Measurements from ENCODE around the gene MAPK9.

MAPK9 gene

GRCh38 chr5:180316586-180316985 lies 24.7 kb upstream of the MAPK9 start:
- no peak for DNase-seq (ENCODE audit: low spot score)
- no peak for TF ChIP-seq CTCF (IDR thresholded peaks at IDR 0.05; ENCODE audit: borderline replicate concordance, control extremely low read depth, extremely low read depth, insufficient read depth, missing control alignments)
- in situ Hi-C loops (cut with MboI; ENCODE audit: low sequenced_read_pairs, unreplicated experiment) = no loop called here

GRCh38 chr5:180315762-180316212 lies 23.9 kb upstream of the MAPK9 start:
- peak; percentile 74 for DNase-seq (ENCODE audit: low spot score)
- in situ Hi-C loops (cut with MboI; ENCODE audit: low sequenced_read_pairs, unreplicated experiment) = no loop called here
- peak; percentile 93 for TF ChIP-seq CTCF (IDR thresholded peaks at IDR 0.05; ENCODE audit: borderline replicate concordance, control extremely low read depth, extremely low read depth, insufficient read depth, missing control alignments)

- no peak for TF ChIP-seq CTCF (IDR thresholded peaks at IDR 0.05; ENCODE audit: borderline replicate concordance, control extremely low read depth, extremely low read depth, insufficient read depth, missing control alignments)
- no peak for DNase-seq (ENCODE audit: low spot score)
- in situ Hi-C loops (cut with MboI; ENCODE audit: low sequenced_read_pairs, unreplicated experiment) = no loop called here
These were observed 22.0 kb upstream of the MAPK9 start for GRCh38 chr5:180313677-180314505.

GRCh38 chr5:180311216-180311615 lies 19.3 kb upstream of the MAPK9 start:
- DNase-seq (ENCODE audit: low spot score) = no peak
- in situ Hi-C loops (cut with MboI; ENCODE audit: low sequenced_read_pairs, unreplicated experiment) = no loop called here
- no peak for TF ChIP-seq CTCF (IDR thresholded peaks at IDR 0.05; ENCODE audit: borderline replicate concordance, control extremely low read depth, extremely low read depth, insufficient read depth, missing control alignments)

- DNase-seq (ENCODE audit: low spot score) = no peak
- TF ChIP-seq CTCF (IDR thresholded peaks at IDR 0.05; ENCODE audit: borderline replicate concordance, control extremely low read depth, extremely low read depth, insufficient read depth, missing control alignments) = no peak
- in situ Hi-C loops (cut with MboI; ENCODE audit: low sequenced_read_pairs, unreplicated experiment) = no loop called here
These were observed 14.9 kb upstream of the MAPK9 start for GRCh38 chr5:180306796-180307195.

- no peak for DNase-seq (ENCODE audit: low spot score)
- in situ Hi-C loops (cut with MboI; ENCODE audit: low sequenced_read_pairs, unreplicated experiment) = no loop called here
- no peak for TF ChIP-seq CTCF (IDR thresholded peaks at IDR 0.05; ENCODE audit: borderline replicate concordance, control extremely low read depth, extremely low read depth, insufficient read depth, missing control alignments)
These were observed 13.6 kb upstream of the MAPK9 start for GRCh38 chr5:180305481-180305880.
